ENCODE results near the gene STXBP1.
"Not testable (repeated sequence)": the region's sequence is repeated elsewhere in the genome, so short reads cannot be mapped to it uniquely, and the experiment has no call there.

The STXBP1 gene

DNA sequence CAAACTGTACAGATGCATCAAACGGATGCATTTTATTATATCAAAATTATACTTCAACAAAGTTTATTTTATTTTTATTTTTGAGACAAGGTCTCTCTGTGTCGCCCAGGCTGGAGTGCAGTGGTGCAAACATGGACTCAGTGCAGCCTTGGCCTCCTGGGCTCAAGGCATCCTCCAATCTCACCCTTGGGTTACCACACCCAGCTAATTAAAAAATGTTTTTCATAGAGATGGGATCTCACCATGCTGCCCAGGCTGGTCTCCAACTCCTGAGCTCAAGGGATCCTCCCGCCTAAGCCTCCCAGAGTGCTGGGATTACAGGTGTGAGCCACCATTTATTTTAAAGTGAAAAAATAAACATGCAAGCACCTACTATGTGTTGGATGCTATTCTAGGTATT lies 40.1 kb upstream of the STXBP1 start:
- TF ChIP-seq, protein P1, sequence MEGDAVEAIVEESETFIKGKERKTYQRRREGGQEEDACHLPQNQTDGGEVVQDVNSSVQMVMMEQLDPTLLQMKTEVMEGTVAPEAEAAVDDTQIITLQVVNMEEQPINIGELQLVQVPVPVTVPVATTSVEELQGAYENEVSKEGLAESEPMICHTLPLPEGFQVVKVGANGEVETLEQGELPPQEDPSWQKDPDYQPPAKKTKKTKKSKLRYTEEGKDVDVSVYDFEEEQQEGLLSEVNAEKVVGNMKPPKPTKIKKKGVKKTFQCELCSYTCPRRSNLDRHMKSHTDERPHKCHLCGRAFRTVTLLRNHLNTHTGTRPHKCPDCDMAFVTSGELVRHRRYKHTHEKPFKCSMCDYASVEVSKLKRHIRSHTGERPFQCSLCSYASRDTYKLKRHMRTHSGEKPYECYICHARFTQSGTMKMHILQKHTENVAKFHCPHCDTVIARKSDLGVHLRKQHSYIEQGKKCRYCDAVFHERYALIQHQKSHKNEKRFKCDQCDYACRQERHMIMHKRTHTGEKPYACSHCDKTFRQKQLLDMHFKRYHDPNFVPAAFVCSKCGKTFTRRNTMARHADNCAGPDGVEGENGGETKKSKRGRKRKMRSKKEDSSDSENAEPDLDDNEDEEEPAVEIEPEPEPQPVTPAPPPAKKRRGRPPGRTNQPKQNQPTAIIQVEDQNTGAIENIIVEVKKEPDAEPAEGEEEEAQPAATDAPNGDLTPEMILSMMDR (IDR thresholded peaks at IDR 0.05; ENCODE audit: low read length, missing control alignments), result no peak
- DNase-seq (ENCODE audit: low read depth), result no peak
- H3K4me3 ChIP-seq (replicated peaks; ENCODE audit: low read depth, low read length), result no peak overlapping the region

DNA sequence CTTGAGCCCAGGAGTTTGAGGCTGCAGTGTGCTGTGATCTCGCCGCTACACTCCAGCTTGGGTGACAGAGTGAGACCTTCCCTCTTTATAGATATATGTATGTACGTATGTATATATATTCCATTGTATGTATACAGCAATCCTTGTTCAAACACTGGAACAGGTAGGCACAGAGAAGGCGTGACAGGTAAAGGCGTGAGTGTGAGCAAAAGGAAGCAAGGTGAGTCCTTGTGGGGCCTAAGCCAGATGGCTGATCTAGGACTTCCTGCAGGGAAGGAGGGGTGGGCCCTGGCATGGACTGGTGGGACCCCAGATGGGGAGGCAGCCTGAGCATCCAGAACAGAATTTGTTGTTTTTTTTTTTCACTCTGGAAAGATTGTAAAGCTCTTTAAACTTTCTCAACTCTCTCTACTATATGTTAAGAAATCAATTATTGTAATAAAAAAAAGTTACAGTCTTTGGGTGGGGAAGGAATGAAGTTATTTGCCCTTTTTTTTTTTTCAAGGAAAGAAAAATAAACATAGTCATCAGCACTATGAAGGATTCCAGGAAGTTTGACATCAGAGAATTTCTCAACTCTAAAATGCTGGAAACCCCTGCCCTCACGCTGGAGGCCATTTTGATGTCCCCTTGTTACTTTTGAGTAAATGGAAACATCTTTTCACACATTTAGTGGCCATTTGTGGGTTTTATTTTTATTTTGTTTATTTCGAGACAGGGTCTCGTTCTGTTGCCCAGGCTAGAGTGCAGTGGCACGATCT lies 38.9 kb upstream of the STXBP1 start:
- TF ChIP-seq, protein P1 (IDR thresholded peaks at IDR 0.05; ENCODE audit: low read length, missing control alignments), result no peak
- DNase-seq (ENCODE audit: low read depth), result peak; percentile 89
- H3K4me3 ChIP-seq (replicated peaks; ENCODE audit: low read depth, low read length), result no peak overlapping the region

DNA sequence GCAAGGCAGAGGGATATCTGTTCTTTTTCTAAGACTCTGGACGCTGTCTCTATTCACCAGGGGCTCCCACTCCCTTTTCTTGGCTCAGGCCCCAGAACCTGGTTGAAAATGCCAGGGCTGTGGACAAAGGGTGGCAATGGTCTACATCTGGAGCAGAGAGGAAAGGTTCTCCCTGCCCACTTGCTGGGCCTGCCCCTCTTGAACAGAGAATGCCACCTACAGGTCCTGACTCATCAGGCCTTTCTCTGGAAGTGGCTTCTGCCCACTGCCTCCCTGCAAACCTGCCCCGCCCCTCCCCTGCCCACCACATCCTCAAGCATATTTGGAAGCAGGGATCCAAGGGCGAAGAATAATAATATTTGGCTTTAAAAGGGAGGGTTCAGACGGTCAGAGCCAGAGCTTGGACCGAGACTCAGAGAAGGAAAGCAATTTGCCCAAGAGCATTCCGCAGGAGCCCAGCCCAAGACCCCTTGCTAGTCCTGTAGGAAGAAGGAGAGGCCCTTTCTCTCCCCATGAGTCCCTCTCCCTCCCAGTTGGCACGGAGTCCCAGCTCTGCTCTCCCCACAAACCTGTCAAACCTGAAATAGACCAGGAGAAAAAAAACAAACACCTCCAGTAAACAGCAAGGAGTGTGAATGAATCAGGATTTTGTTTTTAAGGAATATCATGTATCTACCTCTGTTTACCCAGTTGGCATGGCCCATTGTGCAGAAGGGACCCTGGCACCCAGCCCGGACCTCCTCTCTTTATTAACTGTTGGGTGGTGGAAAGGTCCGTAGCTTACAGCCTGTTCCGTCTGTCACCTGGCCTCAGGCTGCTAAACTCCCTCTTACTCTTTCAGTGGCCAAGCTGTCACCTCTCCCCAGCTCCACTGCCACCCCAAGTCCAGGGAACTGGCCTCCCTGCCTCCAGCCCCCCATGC lies 37.7 kb upstream of the STXBP1 start:
- peak; percentile 47 for DNase-seq (ENCODE audit: low read depth)
- no peak overlapping the region for H3K4me3 ChIP-seq (replicated peaks; ENCODE audit: low read depth, low read length)

DNA sequence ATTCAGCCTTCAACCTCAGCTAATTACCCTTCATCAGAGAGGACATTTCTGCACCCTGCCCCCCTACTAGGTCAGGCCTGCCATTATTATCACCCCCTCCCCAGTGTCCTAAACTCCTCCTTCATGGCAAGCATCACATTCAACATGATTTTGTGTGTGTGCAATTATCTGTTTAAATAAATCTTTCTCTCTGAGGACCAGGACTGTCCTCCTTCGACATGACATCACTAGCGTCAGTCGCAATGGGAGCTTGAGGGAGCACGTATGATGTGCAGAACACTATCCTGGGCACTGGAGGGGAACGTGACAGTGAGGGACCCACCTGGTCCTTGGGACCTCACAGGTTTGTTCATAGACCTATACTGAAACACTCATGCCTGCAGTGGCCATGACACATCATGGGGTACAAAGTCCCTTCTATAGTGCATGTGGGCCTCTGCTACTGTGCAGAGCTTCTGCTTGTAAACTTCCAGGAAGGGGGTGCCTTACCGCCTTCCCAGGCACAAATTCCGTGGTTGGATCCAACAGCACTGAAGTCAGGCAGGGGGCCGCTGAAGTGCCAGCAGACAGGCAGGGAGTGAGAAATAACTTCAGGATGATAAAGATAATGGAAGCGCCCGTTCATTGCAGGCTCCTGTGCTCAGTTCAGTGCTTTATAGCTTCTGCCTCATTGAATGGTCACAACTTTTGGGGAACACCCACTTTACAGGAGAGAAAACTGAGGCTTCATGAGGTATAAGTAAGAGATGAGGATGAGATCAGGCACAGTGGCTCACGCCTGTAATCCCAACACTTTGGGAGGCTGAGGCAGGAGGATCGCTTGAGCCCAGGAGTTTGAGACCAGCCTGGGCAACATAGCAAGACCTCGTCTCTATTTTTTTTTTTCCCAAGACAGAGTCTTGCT lies 36.0 kb upstream of the STXBP1 start:
- TF ChIP-seq, protein P1 (IDR thresholded peaks at IDR 0.05; ENCODE audit: low read length, missing control alignments), result no peak
- H3K4me3 ChIP-seq (replicated peaks; ENCODE audit: low read depth, low read length), result no peak overlapping the region
- DNase-seq (ENCODE audit: low read depth), result no peak

More for the DNA sequence above, 37.7 kb upstream of the STXBP1 start:
- TF ChIP-seq, protein P1 (IDR thresholded peaks at IDR 0.05; ENCODE audit: low read length, missing control alignments), result no peak

DNA sequence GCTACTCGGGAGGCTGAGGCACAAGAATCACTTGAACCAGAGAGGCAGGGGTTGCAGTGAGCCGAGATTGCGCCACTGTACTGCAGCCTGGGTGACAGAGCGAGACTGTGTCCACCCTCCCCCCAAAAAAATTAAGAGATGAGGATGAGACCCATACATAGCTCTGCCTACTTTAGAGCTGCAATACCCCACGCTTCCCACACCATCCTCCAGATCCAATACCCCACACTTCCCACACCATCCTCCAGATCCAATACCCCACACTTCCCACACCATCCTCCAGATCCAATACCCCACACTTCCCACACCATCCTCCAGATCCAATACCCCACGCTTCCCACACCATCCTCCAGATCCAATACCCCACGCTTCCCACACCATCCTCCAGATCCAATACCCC lies 34.9 kb upstream of the STXBP1 start:
- DNase-seq (ENCODE audit: low read depth); H3K4me3 ChIP-seq (replicated peaks; ENCODE audit: low read depth, low read length): not testable (repeated sequence)

DNA sequence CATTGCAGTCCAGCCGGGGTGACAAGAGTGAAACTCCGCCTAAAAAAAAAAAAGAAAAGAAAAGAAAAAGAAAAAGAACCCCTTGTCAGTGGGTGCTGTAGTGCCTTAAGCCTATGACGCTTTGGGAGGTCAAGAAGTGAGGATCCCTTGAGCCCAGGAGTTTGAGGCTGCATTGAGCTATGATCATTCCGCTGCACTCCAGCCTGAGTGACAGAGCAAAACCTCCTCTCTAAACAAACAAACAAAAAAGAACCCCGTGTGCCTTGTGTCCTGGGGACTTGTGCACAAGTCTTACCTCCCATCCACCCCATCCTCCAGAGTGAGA lies 33.5 kb upstream of the STXBP1 start:
- DNase-seq (ENCODE audit: low read depth), result no peak
- H3K4me3 ChIP-seq (replicated peaks; ENCODE audit: low read depth, low read length), result peak overlapping the region; percentile 24
- TF ChIP-seq, protein P1 (IDR thresholded peaks at IDR 0.05; ENCODE audit: low read length, missing control alignments), result no peak

Measured in fibroblast of pulmonary artery (primary cell).